HepG2 (cell line): ENCODE measurements around the gene OR6S1. TPM values are rescaled to one million over a fixed set of nuclear protein-coding genes. Genes with fewer than 3 reads are reported as not detected.

Source experiments
- AHDC1 ChIP-seq: sonication (generic); formaldehyde crosslinking; IDR thresholded peaks from 2 replicates; pipeline ENCODE4 v1.5.1; 2020; ENCODE audit warnings: mild to moderate bottlenecking, missing genetic modification reagents, borderline replicate concordance
- FOXK2 ChIP-seq: fragments of 450-650 bp; IDR thresholded peaks from 2 replicates; pipeline ENCODE4 v1.6.1; 2016
- FOXM1 ChIP-seq: sonication (generic); formaldehyde crosslinking; IDR thresholded peaks from 2 replicates; pipeline ENCODE4 v1.5.0; 2020; ENCODE audit warnings: missing genetic modification reagents
- HOXD1 ChIP-seq: sonication (generic); formaldehyde crosslinking; IDR thresholded peaks from 2 replicates; pipeline ENCODE4 v1.5.0; 2020; ENCODE audit warnings: missing genetic modification reagents
- ISL2 ChIP-seq: sonication (generic); formaldehyde crosslinking; IDR thresholded peaks from 2 replicates; pipeline ENCODE4 v1.5.0; 2020; ENCODE audit warnings: missing genetic modification reagents
- KLF12 ChIP-seq: sonication (generic); formaldehyde crosslinking; IDR thresholded peaks from 2 replicates; pipeline ENCODE4 v1.4.0; 2020; ENCODE audit warnings: missing genetic modification reagents, borderline replicate concordance
- NR1H2 ChIP-seq: sonication (generic); formaldehyde crosslinking; IDR thresholded peaks from 2 replicates; pipeline ENCODE4 v1.8.1; 2022; ENCODE audit warnings: low read depth, missing genetic modification reagents, borderline replicate concordance
- PAXIP1 ChIP-seq: sonication (generic); formaldehyde crosslinking; conservative IDR thresholded peaks from 2 replicates; pipeline ENCODE4 v1.4.0; 2020; ENCODE audit warnings: mild to moderate bottlenecking, missing genetic modification reagents, moderate library complexity
- THAP11 ChIP-seq: IDR thresholded peaks from 2 replicates; pipeline ENCODE4 v1.6.1; 2016; ENCODE audit warnings: missing biosample characterization, missing genetic modification reagents
- ZBTB44 ChIP-seq: sonication (generic); formaldehyde crosslinking; IDR thresholded peaks from 2 replicates; pipeline ENCODE4 v1.4.0; 2020; ENCODE audit warnings: missing genetic modification reagents
- ZFAT ChIP-seq: sonication (generic); formaldehyde crosslinking; conservative IDR thresholded peaks from 2 replicates; pipeline ENCODE4 v1.8.1; 2023; ENCODE audit warnings: missing genetic modification reagents, inconsistent platforms
- ZNF280B ChIP-seq: sonication (generic); formaldehyde crosslinking; IDR thresholded peaks from 2 replicates; pipeline ENCODE4 v1.5.0; 2020; ENCODE audit warnings: missing genetic modification reagents, mild to moderate bottlenecking, borderline replicate concordance
- ZNF674 ChIP-seq: sonication (generic); formaldehyde crosslinking; IDR thresholded peaks from 2 replicates; pipeline ENCODE4 v1.5.0; 2020; ENCODE audit warnings: low read depth, mild to moderate bottlenecking, missing genetic modification reagents
- ZNF747 ChIP-seq: sonication (generic); formaldehyde crosslinking; IDR thresholded peaks from 2 replicates; pipeline ENCODE4 v1.8.1; 2023; ENCODE audit warnings: missing genetic modification reagents, mild to moderate bottlenecking, borderline replicate concordance
- polyA plus RNA-seq, 8 experiments: library from polyadenylated mRNA; depleted of rRNA in 3 of 8; stranded (reverse) in 7 of 8; unstranded in 1 of 8; fragments of >200 nt; fragmentation: Illumina TruSeq in 4 of 8; extraction: Trizol in 4 of 8; gene quantifications; 2 replicates each; pipeline versions ENCODE4 v1.2.1 to v1.2.3, GENCODE V29; 2011 to 2016; ENCODE audit warnings: low read depth in 4 of 8, missing spikeins in 1 of 8, mixed read lengths in 1 of 8; ENCODE audit not compliant: insufficient read depth in 1 of 8
- total RNA-seq, 5 experiments: library from RNA; depleted of rRNA; stranded (reverse); fragments of >200 nt; fragmentation: Illumina TruSeq; extraction: Trizol; gene quantifications; 2 replicates each; pipeline ENCODE4 v1.2.3, GENCODE V29; 2016; ENCODE audit warnings: low read depth in 1 of 5
- TF ChIP-seq, protein P1 (sequence below): sonication (generic); formaldehyde crosslinking; IDR thresholded peaks from 2 replicates; pipeline ENCODE4 v1.4.0; 2020; ENCODE audit warnings: missing genetic modification reagents

OR6S1 gene
- total and polyA plus RNA-seq, 2 of the 13 experiments (the other 11 are each of a cell fraction or from before 2014, with no cell fraction given): 0.09 TPM; not detected in 1

GRCh38 chr14:20688167-20688839 is 46.8 kb upstream of the OR6S1 start, which contains the start of gene ANG (continued):
- TF ChIP-seq PAXIP1 (CRISPR knock-in tag) (peak; percentile 71), HOXD1 (CRISPR knock-in tag) (0 out of 2 replicates have a peak, but pooled peaks have one; percentile 59), FOXK2 (no peak), NR1H2 (no peak), ISL2 (peak; percentile 40; the same call in 1 of the 2 replicates), FOXM1 (CRISPR knock-in tag) (no peak), THAP11 (CRISPR knock-in tag) (peak; percentile 36; the same call in 1 of the 2 replicates), ZNF747 (CRISPR knock-in tag) (no peak), ZFAT (no peak), KLF12 (CRISPR knock-in tag) (0 out of 2 replicates have a peak, but pooled peaks have one; percentile 11), ZBTB44 (CRISPR knock-in tag) (no peak), ZNF674 (CRISPR knock-in tag) (no peak), AHDC1 (CRISPR knock-in tag) (no peak; the same call in 1 of the 2 replicates), ZNF280B (CRISPR knock-in tag) (no peak)
- TF ChIP-seq, protein P1, sequence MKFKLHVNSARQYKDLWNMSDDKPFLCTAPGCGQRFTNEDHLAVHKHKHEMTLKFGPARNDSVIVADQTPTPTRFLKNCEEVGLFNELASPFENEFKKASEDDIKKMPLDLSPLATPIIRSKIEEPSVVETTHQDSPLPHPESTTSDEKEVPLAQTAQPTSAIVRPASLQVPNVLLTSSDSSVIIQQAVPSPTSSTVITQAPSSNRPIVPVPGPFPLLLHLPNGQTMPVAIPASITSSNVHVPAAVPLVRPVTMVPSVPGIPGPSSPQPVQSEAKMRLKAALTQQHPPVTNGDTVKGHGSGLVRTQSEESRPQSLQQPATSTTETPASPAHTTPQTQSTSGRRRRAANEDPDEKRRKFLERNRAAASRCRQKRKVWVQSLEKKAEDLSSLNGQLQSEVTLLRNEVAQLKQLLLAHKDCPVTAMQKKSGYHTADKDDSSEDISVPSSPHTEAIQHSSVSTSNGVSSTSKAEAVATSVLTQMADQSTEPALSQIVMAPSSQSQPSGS (CRISPR knock-in tag): peak; percentile 17; the same call in 1 of the 2 replicates
